ENCODE results near the gene NFIA. TPM values are rescaled to one million over a fixed set of nuclear protein-coding genes. Genes with fewer than 3 reads are reported as not detected.

The NFIA gene
- total and polyA plus RNA-seq, 2 of the 13 experiments (the other 11 are each of a cell fraction or from before 2014, with no cell fraction given): 14.7 to 28.5 TPM

DNA sequence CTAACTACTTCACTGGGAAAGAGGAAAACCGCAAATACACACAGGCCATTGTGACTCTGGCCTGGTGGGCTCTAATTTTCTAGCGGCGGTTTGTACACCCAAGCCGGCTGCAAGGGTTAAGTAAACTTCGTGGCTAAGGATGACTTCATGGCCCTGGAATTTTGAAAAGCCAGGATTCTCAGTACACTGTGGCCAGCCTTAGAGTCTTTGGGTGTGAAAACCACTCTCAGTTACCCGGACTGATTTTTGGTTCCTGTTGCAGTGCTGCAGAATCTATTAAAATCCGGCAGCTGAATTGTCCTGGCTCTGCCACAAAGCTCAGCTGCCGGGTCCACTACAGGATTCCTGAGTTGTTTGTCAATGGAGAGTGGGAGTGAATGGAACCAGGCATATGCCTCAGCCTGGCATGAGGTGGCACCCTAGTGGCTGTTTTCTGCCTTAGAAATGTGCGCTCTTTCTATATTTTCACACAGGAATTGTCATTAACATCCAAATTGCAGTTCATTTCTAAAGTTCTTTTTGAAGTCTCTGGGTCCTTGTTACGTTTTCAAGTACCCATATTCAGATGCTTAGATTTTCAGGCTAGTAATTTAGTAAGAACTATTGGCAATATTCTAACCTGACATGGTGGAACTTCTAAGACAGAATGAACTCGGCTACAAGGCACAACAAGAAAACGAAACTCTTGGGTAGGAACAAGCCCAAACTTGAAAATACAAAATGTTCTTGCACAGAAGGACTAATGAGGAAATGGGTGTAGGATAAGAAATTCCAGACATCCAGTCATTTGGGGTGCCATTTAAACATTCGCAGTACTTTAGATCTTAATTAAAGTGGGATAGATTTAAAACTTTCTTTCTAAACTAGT is 255.9 kb downstream of the NFIA start (continued):
- TF ChIP-seq, protein P1, sequence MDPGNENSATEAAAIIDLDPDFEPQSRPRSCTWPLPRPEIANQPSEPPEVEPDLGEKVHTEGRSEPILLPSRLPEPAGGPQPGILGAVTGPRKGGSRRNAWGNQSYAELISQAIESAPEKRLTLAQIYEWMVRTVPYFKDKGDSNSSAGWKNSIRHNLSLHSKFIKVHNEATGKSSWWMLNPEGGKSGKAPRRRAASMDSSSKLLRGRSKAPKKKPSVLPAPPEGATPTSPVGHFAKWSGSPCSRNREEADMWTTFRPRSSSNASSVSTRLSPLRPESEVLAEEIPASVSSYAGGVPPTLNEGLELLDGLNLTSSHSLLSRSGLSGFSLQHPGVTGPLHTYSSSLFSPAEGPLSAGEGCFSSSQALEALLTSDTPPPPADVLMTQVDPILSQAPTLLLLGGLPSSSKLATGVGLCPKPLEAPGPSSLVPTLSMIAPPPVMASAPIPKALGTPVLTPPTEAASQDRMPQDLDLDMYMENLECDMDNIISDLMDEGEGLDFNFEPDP (CRISPR knock-in tag; conservative IDR thresholded peaks at IDR 0.05): no peak
- TF ChIP-seq, protein P2, sequence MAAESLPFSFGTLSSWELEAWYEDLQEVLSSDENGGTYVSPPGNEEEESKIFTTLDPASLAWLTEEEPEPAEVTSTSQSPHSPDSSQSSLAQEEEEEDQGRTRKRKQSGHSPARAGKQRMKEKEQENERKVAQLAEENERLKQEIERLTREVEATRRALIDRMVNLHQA (CRISPR knock-in tag; IDR thresholded peaks at IDR 0.05): no peak
- TF ChIP-seq GPN1 (CRISPR knock-in tag; IDR thresholded peaks at IDR 0.05; ENCODE audit: borderline replicate concordance) (no peak), ZNF879 (CRISPR knock-in tag; IDR thresholded peaks at IDR 0.05) (no peak), TP53 (CRISPR knock-in tag; conservative IDR thresholded peaks at IDR 0.05) (0 out of 2 replicates have a peak, but pooled peaks have one; percentile 18)

DNA sequence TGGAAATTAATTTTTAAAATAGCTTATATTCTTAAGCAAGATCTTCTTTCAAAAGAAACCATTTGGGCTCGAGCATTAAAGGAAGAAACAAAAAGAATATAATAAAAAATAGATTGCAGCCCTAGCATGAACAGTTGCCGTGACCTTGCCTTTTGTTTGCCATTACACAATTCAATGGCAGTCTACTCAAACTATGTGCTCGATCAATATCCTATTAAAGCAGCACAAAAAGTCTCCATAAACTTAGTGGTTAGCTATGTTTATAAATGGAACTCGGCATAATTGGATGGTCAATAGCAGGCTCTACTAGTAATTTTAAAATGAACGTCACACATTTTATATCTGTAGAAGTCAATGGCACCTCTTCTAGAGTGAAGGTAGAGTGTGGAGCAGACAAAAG is 256.5 kb downstream of the NFIA start:
- Histone ChIP-seq H3K9ac (ENCODE audit: insufficient read depth, low read depth, low read length) (peak overlapping the region; percentile 56), H3K27me3 (ENCODE audit: control insufficient read depth in 1 of 2, insufficient read depth in 2 of 2, low read length in 2 of 2) (no peaks in the 10 kb centered on the region), H3K4me1 (ENCODE audit: insufficient read depth, low read length) (peaks cover 54% of the 10 kb centered on the region), H3K4me3 (replicated peaks in 1 of 3; ENCODE audit: insufficient read depth in 1 of 3, low read depth in 2 of 3, low read length in 3 of 3) (peak overlapping the region in 2 of 3 experiments; percentile 37 to 39; a peak in 2 of 6 replicates), H3K4me2 (ENCODE audit: low read depth, low read length) (peak overlapping the region; percentile 67), H2AFZ (ENCODE audit: low read length) (no peak overlapping the region), H3K9me3 (ENCODE audit: low read length) (no peaks in the 10 kb centered on the region), H3K36me3 (replicated peaks in 1 of 2; ENCODE audit: control insufficient read depth in 1 of 2, insufficient read depth in 2 of 2, low read length in 2 of 2) (peaks cover 3 to 10% of the 10 kb centered on the region in 2 experiments), H3K79me2 (ENCODE audit: insufficient read depth, low read length) (peaks cover 12% of the 10 kb centered on the region), H3K27ac (ENCODE audit: extremely low read length, insufficient read depth, low read length) (peak overlapping the region; percentile 78), H4K20me1 (ENCODE audit: insufficient read depth, low read length) (no peaks in the 10 kb centered on the region; the same call in 1 of the 2 replicates)
- BruUV-seq (replicated peaks): no TSS peak
- ATAC-seq (peak; percentile 65), DNase-seq (ENCODE audit: low spot score) (peak; percentile 82), FAIRE-seq (no peak)
- ChIA-PET POLR2A (interaction anchor here (1.5 to 1.6 kb wide), 2 partner anchors 39 to 181 kb away, joined by 3 to 4 read pairs; no protein-coding TSS in a partner anchor), CTCF (ENCODE audit: low intra/inter-chr PET ratio, low total read pairs) (interaction anchor here (1.5 kb wide), 1 partner anchor 288 kb away, joined by 5 read pairs; no protein-coding TSS in a partner anchor)
- in situ Hi-C loops (cut with HindIII; ENCODE audit: extremely low pct_ligation_motif_present, low pct_unique_long_range_greater_than_20kb) (loop anchor here (5.0 kb wide), 1 partner anchor 287 kb away; no protein-coding TSS in a partner anchor), intact Hi-C loops (cut with micrococcal nuclease; ENCODE audit: unreplicated experiment) (loop anchor here (1.0 to 5.0 kb wide), 4 partner anchors 116 to 288 kb away; no protein-coding TSS in a partner anchor)
- WGBS (ENCODE audit: low lambda C conversion rate): 5% methylated on average over 5 of the region's 5 CpGs
- TF ChIP-seq, protein P3, sequence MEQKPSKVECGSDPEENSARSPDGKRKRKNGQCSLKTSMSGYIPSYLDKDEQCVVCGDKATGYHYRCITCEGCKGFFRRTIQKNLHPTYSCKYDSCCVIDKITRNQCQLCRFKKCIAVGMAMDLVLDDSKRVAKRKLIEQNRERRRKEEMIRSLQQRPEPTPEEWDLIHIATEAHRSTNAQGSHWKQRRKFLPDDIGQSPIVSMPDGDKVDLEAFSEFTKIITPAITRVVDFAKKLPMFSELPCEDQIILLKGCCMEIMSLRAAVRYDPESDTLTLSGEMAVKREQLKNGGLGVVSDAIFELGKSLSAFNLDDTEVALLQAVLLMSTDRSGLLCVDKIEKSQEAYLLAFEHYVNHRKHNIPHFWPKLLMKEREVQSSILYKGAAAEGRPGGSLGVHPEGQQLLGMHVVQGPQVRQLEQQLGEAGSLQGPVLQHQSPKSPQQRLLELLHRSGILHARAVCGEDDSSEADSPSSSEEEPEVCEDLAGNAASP (CRISPR knock-in tag; IDR thresholded peaks at IDR 0.05; ENCODE audit: borderline replicate concordance): no peak; the same call in 1 of the 2 replicates
- TF ChIP-seq MED1 (CRISPR knock-in tag; IDR thresholded peaks at IDR 0.05) (peak; percentile 55), SP140L (CRISPR knock-in tag; IDR thresholded peaks at IDR 0.05; ENCODE audit: borderline replicate concordance) (0 out of 2 replicates have a peak, but pooled peaks have one; percentile 40), ZBTB21 (CRISPR knock-in tag; IDR thresholded peaks at IDR 0.05) (no peak), TGIF2 (CRISPR knock-in tag; IDR thresholded peaks at IDR 0.05) (no peak), ONECUT2 (CRISPR knock-in tag; IDR thresholded peaks at IDR 0.05) (peak; percentile 99), ZFP41 (CRISPR knock-in tag; IDR thresholded peaks at IDR 0.05; ENCODE audit: borderline replicate concordance) (no peak), ZNF207 (IDR thresholded peaks at IDR 0.05; ENCODE audit: borderline replicate concordance) (no peak), U2AF1 (optimal IDR thresholded peaks at IDR 0.05; ENCODE audit: low read depth, low read length) (no peak), ZNF788 (CRISPR knock-in tag; IDR thresholded peaks at IDR 0.05; ENCODE audit: borderline replicate concordance) (no peak), NR2F1 (CRISPR knock-in tag; IDR thresholded peaks at IDR 0.05) (no peak; a peak in 1 of 4 replicates)
- TF ChIP-seq, protein P1 (CRISPR knock-in tag; conservative IDR thresholded peaks at IDR 0.05): no peak
